Natural killer cell (primary cell): Measurements from ENCODE around the gene KCNQ2. TPM values are rescaled to one million over a fixed set of nuclear protein-coding genes. Genes with fewer than 3 reads are reported as not detected.

ENCODE experiments used
- ATAC-seq, 3 donors: fragments of 150-1000 bp in 2 of 3; fragments of 200-7000 bp in 1 of 3; cut with Tn5 transposase; 1 replicate in 1 of 3; 2 replicates in 2 of 3; pipeline ENCODE4 v1.10.0; 2021; ENCODE audit warnings: mild to moderate bottlenecking in 2 of 3, moderate library complexity in 2 of 3
- DNase-seq, 2 donors: peaks; one replicate each; pipeline versions ENCODE4 v3.0.0 to v3.0.0-alpha.2; 2013 to 2021; ENCODE audit warnings: mixed read lengths in 1 of 2
- H3K27ac ChIP-seq: one replicate; pipeline ENCODE4 v1.5.1; 2013; ENCODE audit warnings: mild to moderate bottlenecking, low read length
- H3K27me3 ChIP-seq: one replicate; pipeline ENCODE4 v1.6.1; 2013; ENCODE audit warnings: low read length; ENCODE audit not compliant: control insufficient read depth, insufficient read depth
- H3K36me3 ChIP-seq: one replicate; pipeline ENCODE4 v1.6.1; 2013; ENCODE audit warnings: low read length; ENCODE audit not compliant: control insufficient read depth, insufficient read depth
- H3K4me1 ChIP-seq: one replicate; pipeline ENCODE4 v1.6.1; 2013; ENCODE audit warnings: low read length; ENCODE audit not compliant: control insufficient read depth, insufficient read depth
- H3K4me3 ChIP-seq: one replicate; pipeline ENCODE4 v1.5.1; 2013; ENCODE audit warnings: low read length
- H3K9me3 ChIP-seq: one replicate; pipeline ENCODE4 v1.6.1; 2013; ENCODE audit warnings: low read length; ENCODE audit not compliant: control insufficient read depth, insufficient read depth
- H3K27ac Mint-ChIP-seq, 2 donors: one replicate each; pipeline ENCODE4 v1.8.0; 2022; ENCODE audit warnings: mild to moderate bottlenecking in 2 of 2, mixed read lengths in 2 of 2, moderate library complexity in 1 of 2
- H3K27me3 Mint-ChIP-seq, 2 donors: one replicate each; pipeline ENCODE4 v1.8.0; 2022; ENCODE audit warnings: low read depth in 2 of 2, mixed read lengths in 2 of 2
- H3K36me3 Mint-ChIP-seq: one replicate; pipeline ENCODE4 v1.8.0; 2022; ENCODE audit warnings: mixed read lengths
- H3K4me1 Mint-ChIP-seq, 2 donors: one replicate each; pipeline ENCODE4 v1.8.0; 2022; ENCODE audit warnings: mixed read lengths in 2 of 2
- H3K4me3 Mint-ChIP-seq: one replicate; pipeline ENCODE4 v1.8.0; 2022; ENCODE audit warnings: mild to moderate bottlenecking, moderate library complexity, mixed read lengths
- H3K9me3 Mint-ChIP-seq, 2 donors: one replicate each; pipeline ENCODE4 v1.8.0; 2022; ENCODE audit warnings: mixed read lengths in 2 of 2
- WGBS: methylation state at CpG from one replicate; pipeline ENCODE4 v1.1.7; 2013; ENCODE audit warnings: missing lambda C conversion rate; ENCODE audit not compliant: insufficient coverage; 5-methylcytosine and 5-hydroxymethylcytosine counted together
- intact Hi-C: fragments of 100-400 bp; cut with micrococcal nuclease; formaldehyde crosslinking; loops from one replicate; pipeline ENCODE4 v1.14.2; 2022
- total RNA-seq, 4 donors: library from RNA; stranded (reverse); fragments of 120-200 nt in 1 of 4; gene quantifications; one replicate each; pipeline versions ENCODE4 v1.2.3 to v1.2.4, GENCODE V29; 2013 to 2022
- TF ChIP-seq, protein P1 (sequence below): fragments of 200-600 bp; IDR thresholded peaks from one replicate; pipeline ENCODE4 v1.8.0; 2022; ENCODE audit warnings: antibody characterized with exemption

Gene KCNQ2
- total RNA-seq, 3 donors from 2014 or later (not counting 1 experiment from before 2014, with no cell fraction given), result not detected

GRCh38 chr20:63464289-63464635 is 8.2 kb downstream of the KCNQ2 start:
- intact Hi-C loops, result no loop called here
- Mint-ChIP-seq H3K27ac (no peak overlapping the region), H3K27me3 (peaks cover 6 to 25% of the 10 kb centered on the region in 2 donors), H3K36me3 (no peaks in the 10 kb centered on the region), H3K4me3 (no peak overlapping the region), H3K9me3 (no peaks in the 10 kb centered on the region), H3K4me1 (no peaks in the 10 kb centered on the region)
- H3K27ac ChIP-seq, result no peak overlapping the region
- WGBS, result 77% methylated on average over 12 of the region's 12 CpGs
- ATAC-seq, result no peak
- no peak overlapping the region for H3K4me3 ChIP-seq
- no peaks in the 10 kb centered on the region for H3K36me3 ChIP-seq
- no peaks in the 10 kb centered on the region for H3K9me3 ChIP-seq
- TF ChIP-seq, protein P1, sequence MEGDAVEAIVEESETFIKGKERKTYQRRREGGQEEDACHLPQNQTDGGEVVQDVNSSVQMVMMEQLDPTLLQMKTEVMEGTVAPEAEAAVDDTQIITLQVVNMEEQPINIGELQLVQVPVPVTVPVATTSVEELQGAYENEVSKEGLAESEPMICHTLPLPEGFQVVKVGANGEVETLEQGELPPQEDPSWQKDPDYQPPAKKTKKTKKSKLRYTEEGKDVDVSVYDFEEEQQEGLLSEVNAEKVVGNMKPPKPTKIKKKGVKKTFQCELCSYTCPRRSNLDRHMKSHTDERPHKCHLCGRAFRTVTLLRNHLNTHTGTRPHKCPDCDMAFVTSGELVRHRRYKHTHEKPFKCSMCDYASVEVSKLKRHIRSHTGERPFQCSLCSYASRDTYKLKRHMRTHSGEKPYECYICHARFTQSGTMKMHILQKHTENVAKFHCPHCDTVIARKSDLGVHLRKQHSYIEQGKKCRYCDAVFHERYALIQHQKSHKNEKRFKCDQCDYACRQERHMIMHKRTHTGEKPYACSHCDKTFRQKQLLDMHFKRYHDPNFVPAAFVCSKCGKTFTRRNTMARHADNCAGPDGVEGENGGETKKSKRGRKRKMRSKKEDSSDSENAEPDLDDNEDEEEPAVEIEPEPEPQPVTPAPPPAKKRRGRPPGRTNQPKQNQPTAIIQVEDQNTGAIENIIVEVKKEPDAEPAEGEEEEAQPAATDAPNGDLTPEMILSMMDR, result no peak
- DNase-seq, result no peak
- no peaks in the 10 kb centered on the region for H3K4me1 ChIP-seq
- H3K27me3 ChIP-seq, result no peaks in the 10 kb centered on the region

DNA sequence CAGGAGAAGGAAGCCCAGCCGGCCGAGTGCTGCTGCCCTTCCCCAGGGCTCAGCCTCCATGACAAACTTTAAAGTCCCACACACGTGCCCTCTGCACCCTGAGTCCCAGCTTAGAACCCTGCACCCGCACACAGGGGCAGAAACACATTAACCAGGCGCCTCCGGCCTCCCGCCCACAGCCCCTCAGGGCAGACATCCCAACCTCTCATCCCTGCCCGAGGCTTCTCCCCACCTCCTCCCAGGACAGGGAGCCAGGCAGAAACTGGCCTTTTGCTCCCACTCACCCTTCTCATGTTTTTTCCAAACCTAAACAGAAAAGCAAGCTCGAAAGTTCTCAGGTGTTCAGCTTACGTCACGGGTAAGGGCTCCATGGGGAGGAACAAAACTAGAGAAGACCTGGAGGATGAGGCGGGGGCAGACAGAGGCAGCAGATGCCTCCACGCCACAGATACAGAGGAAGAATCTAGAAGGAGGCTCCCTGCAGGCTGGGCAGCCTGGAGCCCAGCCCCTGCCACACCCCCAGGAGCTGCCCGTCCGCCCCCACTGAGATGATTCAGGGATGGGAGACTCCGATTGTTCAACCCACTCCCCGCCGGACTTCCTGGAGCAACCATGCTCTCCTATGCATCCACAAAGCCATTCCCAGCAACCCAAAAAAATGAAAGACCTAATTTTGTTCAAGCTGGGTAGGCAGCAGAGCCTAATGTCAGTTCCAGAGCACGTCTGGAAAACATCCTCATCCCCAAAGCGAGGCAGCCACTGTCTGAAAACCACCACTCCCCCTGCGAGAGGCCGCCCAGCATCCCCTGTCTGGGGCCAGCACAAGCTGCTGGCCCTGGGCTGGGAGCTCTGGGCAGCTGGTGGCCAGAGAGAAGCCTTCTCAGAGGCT is 8.8 kb downstream of the KCNQ2 start:
- Histone ChIP-seq H3K36me3 (no peaks in the 10 kb centered on the region), H3K4me3 (no peak overlapping the region), H3K27me3 (no peaks in the 10 kb centered on the region), H3K27ac (no peak overlapping the region), H3K4me1 (no peaks in the 10 kb centered on the region), H3K9me3 (no peaks in the 10 kb centered on the region)
- WGBS, result 73% methylated on average over 22 of the region's 22 CpGs
- TF ChIP-seq, protein P1, result no peak
- H3K27me3 Mint-ChIP-seq, result peaks cover 6 to 25% of the 10 kb centered on the region in 2 donors
- no peak overlapping the region for H3K27ac Mint-ChIP-seq
- H3K36me3 Mint-ChIP-seq, result no peaks in the 10 kb centered on the region
- no peak overlapping the region for H3K4me3 Mint-ChIP-seq
- no peaks in the 10 kb centered on the region for H3K9me3 Mint-ChIP-seq
- intact Hi-C loops, result loop anchor here (2.0 kb wide), 1 partner anchor 15 kb away; no protein-coding TSS in a partner anchor
- H3K4me1 Mint-ChIP-seq, result no peaks in the 10 kb centered on the region
- ATAC-seq (no peak), DNase-seq (no peak)

- no peak overlapping the region for H3K27ac ChIP-seq
- H3K27me3 Mint-ChIP-seq, result peaks cover 6 to 25% of the 10 kb centered on the region in 2 donors
- WGBS, result 65% methylated on average over 2 of the region's 2 CpGs
- H3K4me1 Mint-ChIP-seq, result peaks cover 0 to 4% of the 10 kb centered on the region in 2 donors
- H3K4me3 ChIP-seq, result no peak overlapping the region
- DNase-seq (no peak), ATAC-seq (no peak)
- H3K4me1 ChIP-seq, result peaks cover 11% of the 10 kb centered on the region
- H3K27ac Mint-ChIP-seq, result no peak overlapping the region
- no peaks in the 10 kb centered on the region for H3K36me3 Mint-ChIP-seq
- TF ChIP-seq, protein P1, result no peak
- H3K4me3 Mint-ChIP-seq, result no peak overlapping the region
- intact Hi-C loops, result loop anchor here (2.0 kb wide), 1 partner anchor 17 kb away; no protein-coding TSS in a partner anchor
- H3K27me3 ChIP-seq, result no peaks in the 10 kb centered on the region
- no peaks in the 10 kb centered on the region for H3K9me3 Mint-ChIP-seq
- H3K9me3 ChIP-seq, result no peaks in the 10 kb centered on the region
- H3K36me3 ChIP-seq, result no peaks in the 10 kb centered on the region
Observed at GRCh38 chr20:63462244-63462643, 10.2 kb downstream of the KCNQ2 start.
